ENCODE data around the gene TMEM94. TPM values are rescaled to one million over a fixed set of nuclear protein-coding genes. Genes with fewer than 3 reads are reported as not detected.
A peak's percentile ranks its signal among the peaks of the same experiment; 100 is the strongest.
"Not testable (repeated sequence)": the region's sequence is repeated elsewhere in the genome, so short reads cannot be mapped to it uniquely, and the experiment has no call there.

The TMEM94 gene
- total and polyA plus RNA-seq, 12 donors, result 25.6 to 66.7 (median 41.3) TPM

DNA sequence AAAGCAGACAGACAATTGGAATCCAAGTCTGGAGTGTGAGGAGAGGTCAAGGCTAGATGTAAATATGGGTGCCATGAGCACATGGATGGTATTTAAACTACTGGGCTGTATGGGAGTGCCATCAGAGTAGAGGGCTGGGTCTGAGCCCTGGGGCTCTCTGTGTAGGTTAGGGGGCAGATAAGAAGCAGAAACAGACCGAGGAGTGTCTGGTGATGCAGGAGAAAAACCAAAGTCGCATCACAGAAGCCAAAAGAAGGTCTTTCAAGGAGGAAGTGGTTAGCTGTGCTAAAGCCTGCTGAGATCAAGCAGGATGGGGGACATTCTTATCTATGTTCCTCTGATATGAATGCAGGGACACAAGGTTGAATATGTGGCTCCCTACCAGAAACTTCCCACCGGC, 61.8 kb downstream of the TMEM94 start:
- Histone ChIP-seq H3K27me3 (peaks cover 0 to 13% (median 0%) of the 10 kb centered on the region in 7 donors), H3K4me3 (peak overlapping the region in 1 of 10 donors; percentile 80), H3K4me1 (peaks cover 4 to 39% (median 28%) of the 10 kb centered on the region in 9 donors), H3K9me3 (no peaks in the 10 kb centered on the region), H3K36me3 (peaks cover 0 to 39% (median 3%) of the 10 kb centered on the region in 9 donors), H3K27ac (peak overlapping the region in 1 of 10 donors; percentile 75)
- TF ChIP-seq, protein P1, sequence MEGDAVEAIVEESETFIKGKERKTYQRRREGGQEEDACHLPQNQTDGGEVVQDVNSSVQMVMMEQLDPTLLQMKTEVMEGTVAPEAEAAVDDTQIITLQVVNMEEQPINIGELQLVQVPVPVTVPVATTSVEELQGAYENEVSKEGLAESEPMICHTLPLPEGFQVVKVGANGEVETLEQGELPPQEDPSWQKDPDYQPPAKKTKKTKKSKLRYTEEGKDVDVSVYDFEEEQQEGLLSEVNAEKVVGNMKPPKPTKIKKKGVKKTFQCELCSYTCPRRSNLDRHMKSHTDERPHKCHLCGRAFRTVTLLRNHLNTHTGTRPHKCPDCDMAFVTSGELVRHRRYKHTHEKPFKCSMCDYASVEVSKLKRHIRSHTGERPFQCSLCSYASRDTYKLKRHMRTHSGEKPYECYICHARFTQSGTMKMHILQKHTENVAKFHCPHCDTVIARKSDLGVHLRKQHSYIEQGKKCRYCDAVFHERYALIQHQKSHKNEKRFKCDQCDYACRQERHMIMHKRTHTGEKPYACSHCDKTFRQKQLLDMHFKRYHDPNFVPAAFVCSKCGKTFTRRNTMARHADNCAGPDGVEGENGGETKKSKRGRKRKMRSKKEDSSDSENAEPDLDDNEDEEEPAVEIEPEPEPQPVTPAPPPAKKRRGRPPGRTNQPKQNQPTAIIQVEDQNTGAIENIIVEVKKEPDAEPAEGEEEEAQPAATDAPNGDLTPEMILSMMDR (IDR thresholded peaks at IDR 0.05), result no peak
- ATAC-seq (no peak), DNase-seq (no peak)
- intact Hi-C loops (cut with DNase I), result loop anchor here in 8 of 10 donors (5.0 to 10.0 kb wide), 3 partner anchors 69 to 93 kb away; partner anchors contain the start of gene MYO15B (in 5 of the 8)
- 86 to 88% methylated on average over 3 of the region's 3 CpGs for WGBS, 2 donors

DNA sequence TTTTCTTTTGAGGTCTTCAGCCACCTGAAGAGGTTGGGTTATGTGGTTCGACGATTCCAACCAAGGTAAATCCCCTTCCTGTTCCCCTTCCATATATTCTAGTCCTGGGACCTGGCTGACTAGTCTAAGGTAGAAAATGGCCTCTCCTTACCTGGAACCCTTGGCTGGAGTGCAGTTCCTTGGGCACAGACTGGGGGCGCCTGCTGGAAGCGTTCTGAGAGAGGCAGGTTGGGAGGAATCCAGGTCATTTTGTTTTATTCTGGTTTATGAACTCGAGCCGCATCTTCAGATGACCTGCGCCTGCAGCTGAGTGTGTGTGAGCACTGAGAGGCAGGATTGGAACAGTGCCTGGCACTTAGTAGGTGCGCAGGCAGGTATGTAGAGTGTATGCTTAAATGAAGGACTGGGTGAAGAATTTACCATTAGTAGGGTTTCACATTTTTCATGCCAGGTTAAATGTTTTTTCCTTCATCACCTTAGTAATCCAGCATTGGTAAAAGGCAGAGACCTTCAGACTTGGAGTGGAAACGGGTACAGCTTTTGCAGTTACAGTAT, 62.6 kb downstream of the TMEM94 start:
- ATAC-seq (no peak), DNase-seq (no peak)
- intact Hi-C loops (cut with DNase I), result loop anchor here in 8 of 10 donors (5.0 to 10.0 kb wide), 3 partner anchors 68 to 94 kb away; partner anchors contain the start of gene MYO15B (in 5 of the 8)
- Histone ChIP-seq H3K36me3 (peaks cover 0 to 35% (median 3%) of the 10 kb centered on the region in 9 donors), H3K27ac (peak overlapping the region in 1 of 10 donors; percentile 62), H3K27me3 (peaks cover 0 to 13% (median 0%) of the 10 kb centered on the region in 7 donors), H3K4me3 (no peak overlapping the region), H3K9me3 (no peaks in the 10 kb centered on the region), H3K4me1 (peaks cover 4 to 35% (median 20%) of the 10 kb centered on the region in 9 donors)
- 94 to 95% methylated on average over 9 of the region's 9 CpGs for WGBS, 2 donors
- TF ChIP-seq, protein P1 (IDR thresholded peaks at IDR 0.05), result no peak

DNA sequence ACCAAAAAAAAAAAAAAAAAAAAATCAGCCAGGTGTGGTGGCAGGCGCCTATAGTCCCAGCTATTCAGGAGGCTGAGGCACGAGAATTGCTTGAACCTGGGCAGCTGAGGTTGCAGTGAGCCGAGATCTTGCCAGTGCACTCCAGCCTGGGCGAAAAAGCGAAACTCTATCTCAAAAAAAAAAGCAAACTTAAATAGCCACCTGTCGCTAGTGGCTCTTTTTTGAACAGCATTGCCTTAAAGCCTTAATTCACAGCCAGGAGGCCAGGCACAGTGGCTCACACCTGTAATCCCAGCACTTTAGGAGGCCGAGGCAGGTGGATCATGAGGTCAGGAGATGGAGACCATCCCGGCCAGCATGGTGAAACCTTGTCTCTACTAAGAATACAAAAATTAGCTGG, 64.0 kb downstream of the TMEM94 start:
- 91 to 93% methylated on average over 8 of the region's 8 CpGs for WGBS, 2 donors
- H3K9me3 ChIP-seq; DNase-seq; ATAC-seq; intact Hi-C loops (cut with DNase I); H3K27ac ChIP-seq; H3K27me3 ChIP-seq; H3K4me3 ChIP-seq: not testable (repeated sequence)
- H3K36me3 ChIP-seq, result peaks cover 0 to 35% (median 3%) of the 10 kb centered on the region in 9 donors
- peaks cover 4 to 35% (median 15%) of the 10 kb centered on the region in 9 donors for H3K4me1 ChIP-seq

DNA sequence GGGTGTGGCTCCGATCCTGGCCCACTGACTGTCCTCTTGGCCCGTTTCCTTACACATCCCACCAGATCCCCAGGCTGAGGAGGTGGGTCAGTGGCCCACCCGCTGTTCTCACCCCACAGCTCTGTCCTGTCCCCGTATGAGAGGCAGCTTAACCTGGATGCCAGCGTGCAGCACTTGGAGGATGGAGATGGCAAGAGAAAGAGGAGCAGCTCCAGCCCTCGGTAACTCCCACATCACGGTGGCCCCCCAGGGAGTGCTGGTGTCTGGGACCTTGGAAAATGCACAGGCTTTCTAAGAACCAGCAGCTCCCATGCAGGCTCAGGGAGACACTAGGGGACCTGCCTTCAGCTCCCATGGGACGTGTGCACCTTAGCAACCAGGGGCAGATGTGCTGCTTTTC, 64.9 kb downstream of the TMEM94 start:
- H3K27me3 ChIP-seq, result peaks cover 0 to 6% (median 0%) of the 10 kb centered on the region in 7 donors
- H3K4me1 ChIP-seq, result peaks cover 4 to 35% (median 18%) of the 10 kb centered on the region in 9 donors
- TF ChIP-seq, protein P1 (IDR thresholded peaks at IDR 0.05), result no peak
- DNase-seq (no peak), ATAC-seq (no peak)
- no peak overlapping the region for H3K27ac ChIP-seq
- no peaks in the 10 kb centered on the region for H3K9me3 ChIP-seq
- peaks cover 0 to 35% (median 3%) of the 10 kb centered on the region in 9 donors for H3K36me3 ChIP-seq
- intact Hi-C loops (cut with DNase I), result no loop called here
- H3K4me3 ChIP-seq, result no peak overlapping the region
- WGBS, 2 donors, result 91 to 95% methylated on average over 8 of the region's 8 CpGs
